Measurements from ENCODE around the gene TFR2. TPM values are rescaled to one million over a fixed set of nuclear protein-coding genes. Genes with fewer than 3 reads are reported as not detected.
A peak's percentile ranks its signal among the peaks of the same experiment; 100 is the strongest.

Gene TFR2
- total RNA-seq, 1 experiment from 2014 or later: 9.1 TPM

- Histone ChIP-seq H3K27me3 (ENCODE audit: control insufficient read depth, insufficient read depth, low read length) (no peaks in the 10 kb centered on the region), H3K9me3 (ENCODE audit: control insufficient read depth, insufficient read depth, low read depth, low read length) (no peaks in the 10 kb centered on the region), H3K4me3 (ENCODE audit: low read depth in 2 of 2, low read length in 2 of 2) (no peak overlapping the region), H3K36me3 (ENCODE audit: control insufficient read depth, insufficient read depth, low read length) (no peaks in the 10 kb centered on the region; the same call in 1 of the 2 replicates), H3K27ac (ENCODE audit: low read length) (no peak overlapping the region), H3K4me1 (ENCODE audit: control insufficient read depth, insufficient read depth, low read length) (no peaks in the 10 kb centered on the region)
- CTCF ChIA-PET: interaction anchor here (1.3 kb wide), 2 partner anchors 11 to 17 kb away, joined by 3 to 6 read pairs; partner anchors contain the start of gene MOSPD3
- intact Hi-C loops (cut with micrococcal nuclease; ENCODE audit: unreplicated experiment): no loop called here
- in situ Hi-C loops (cut with HindIII; ENCODE audit: low pct_unique_long_range_greater_than_20kb, low sequenced_read_pairs): no loop called here
- peak; percentile 40; the same call in 1 of the 2 replicates for ATAC-seq
- POLR2A ChIA-PET: no interaction called here
- DNase-seq (ENCODE audit: low read depth, low spot score): no peak
- TF ChIP-seq POLR2AphosphoS5 (IDR thresholded peaks at IDR 0.05; ENCODE audit: low read depth, low read length): no peak
- no peak for TF ChIP-seq TCF7L2 (IDR thresholded peaks at IDR 0.05; ENCODE audit: low read depth, low read length)
- TF ChIP-seq CTCF (IDR thresholded peaks at IDR 0.05): no peak; the same call in 1 of the 2 replicates
- no peak for TF ChIP-seq REST (IDR thresholded peaks at IDR 0.05; ENCODE audit: insufficient read depth in 1 of 2, low read depth in 2 of 2, low read length in 1 of 2)
- no peak for TF ChIP-seq SIN3A (IDR thresholded peaks at IDR 0.05; ENCODE audit: borderline replicate concordance, insufficient read depth, low read depth, low read length)
- BruUV-seq (replicated peaks): no TSS peak
These were observed 12.1 kb downstream of the TFR2 start for GRCh38 chr7:100629117-100629716.

- H3K9me3 ChIP-seq (ENCODE audit: control insufficient read depth, insufficient read depth, low read depth, low read length): no peaks in the 10 kb centered on the region
- H3K4me1 ChIP-seq (ENCODE audit: control insufficient read depth, insufficient read depth, low read length): no peaks in the 10 kb centered on the region
- no peaks in the 10 kb centered on the region for H3K27me3 ChIP-seq (ENCODE audit: control insufficient read depth, insufficient read depth, low read length)
- DNase-seq (ENCODE audit: low read depth, low spot score) (no peak), ATAC-seq (no peak)
- ChIA-PET CTCF (interaction anchor here (0.6 kb wide), 1 partner anchor 14 kb away, joined by 3 read pairs; no protein-coding TSS in a partner anchor), POLR2A (no interaction called here)
- in situ Hi-C loops (cut with HindIII; ENCODE audit: low pct_unique_long_range_greater_than_20kb, low sequenced_read_pairs) (no loop called here), intact Hi-C loops (cut with micrococcal nuclease; ENCODE audit: unreplicated experiment) (no loop called here)
- TF ChIP-seq CTCF (IDR thresholded peaks at IDR 0.05): no peak
- TF ChIP-seq REST (IDR thresholded peaks at IDR 0.05; ENCODE audit: insufficient read depth in 1 of 2, low read depth in 2 of 2, low read length in 1 of 2): no peak
- no peak for TF ChIP-seq POLR2AphosphoS5 (IDR thresholded peaks at IDR 0.05; ENCODE audit: low read depth, low read length)
- no peak for TF ChIP-seq SIN3A (IDR thresholded peaks at IDR 0.05; ENCODE audit: borderline replicate concordance, insufficient read depth, low read depth, low read length)
- no peak for TF ChIP-seq TCF7L2 (IDR thresholded peaks at IDR 0.05; ENCODE audit: low read depth, low read length)
- BruUV-seq (replicated peaks): no TSS peak
- H3K27ac ChIP-seq (ENCODE audit: low read length): no peak overlapping the region
- H3K4me3 ChIP-seq (ENCODE audit: low read depth in 2 of 2, low read length in 2 of 2): no peak overlapping the region
- no peaks in the 10 kb centered on the region; the same call in 1 of the 2 replicates for H3K36me3 ChIP-seq (ENCODE audit: control insufficient read depth, insufficient read depth, low read length)
These were observed 14.2 kb downstream of the TFR2 start for GRCh38 chr7:100627238-100627549.
